K562 (cell line): ENCODE results near the gene CIAPIN1. TPM values are rescaled to one million over a fixed set of nuclear protein-coding genes. Genes with fewer than 3 reads are reported as not detected.

Experiments used
- CTCF ChIP-seq, 3 experiments: IDR thresholded peaks in 2 of 3; conservative IDR thresholded peaks in 1 of 3; 2 replicates each; pipeline ENCODE4 v1.5.1; 2011 to 2012; ENCODE audit warnings: low read length in 3 of 3, mild to moderate bottlenecking in 3 of 3, control low read depth in 2 of 3, improper control_type of control experiment in 1 of 3, inconsistent platforms in 1 of 3, low read depth in 1 of 3, mixed read lengths in 1 of 3, moderate library complexity in 1 of 3; ENCODE audit not compliant: insufficient read depth in 2 of 3
- EP300 ChIP-seq: IDR thresholded peaks from 2 replicates; pipeline ENCODE4 v1.6.1; 2012; ENCODE audit warnings: low read length, improper control_type of control experiment
- FOS ChIP-seq: IDR thresholded peaks from 3 replicates; pipeline ENCODE4 v1.6.1; 2011; ENCODE audit not compliant: insufficient read length; ENCODE audit errors: extremely low read depth
- FOXO4 ChIP-seq: fragments of 450-650 bp; formaldehyde crosslinking; IDR thresholded peaks from 2 replicates; pipeline ENCODE4 v1.4.0; 2020; ENCODE audit warnings: mild to moderate bottlenecking, moderate library complexity
- ILK ChIP-seq: fragments of 450-650 bp; IDR thresholded peaks from 2 replicates; pipeline ENCODE4 v1.6.1; 2016; ENCODE audit warnings: missing genetic modification characterization, low read depth, mild to moderate bottlenecking, missing compliant biosample characterization, moderate library complexity, borderline replicate concordance
- IRF2 ChIP-seq: sonication (generic); formaldehyde crosslinking; IDR thresholded peaks from 2 replicates; pipeline ENCODE4 v1.8.1; 2022; ENCODE audit warnings: mild to moderate bottlenecking, missing genetic modification reagents
- JUNB ChIP-seq: fragments of 450-650 bp; formaldehyde crosslinking; conservative IDR thresholded peaks from 2 replicates; pipeline ENCODE4 v1.4.0; 2020; ENCODE audit warnings: mild to moderate bottlenecking
- JUND ChIP-seq, 2 experiments: IDR thresholded peaks; 2 replicates in 1 of 2; 3 replicates in 1 of 2; pipeline ENCODE4 v1.6.1; 2011; ENCODE audit warnings: borderline replicate concordance in 2 of 2, low read depth in 2 of 2, low read length in 2 of 2, improper control_type of control experiment in 1 of 2, missing biosample characterization in 1 of 2, missing genetic modification characterization in 1 of 2, missing genetic modification reagents in 1 of 2
- KLF16 ChIP-seq: IDR thresholded peaks from 2 replicates; pipeline ENCODE4 v1.6.1; 2016; ENCODE audit warnings: antibody characterized with exemption
- MEF2A ChIP-seq: IDR thresholded peaks from 2 replicates; pipeline ENCODE4 v1.6.1; 2011; ENCODE audit warnings: low read depth, mild to moderate bottlenecking, low read length, moderate library complexity; ENCODE audit not compliant: control insufficient read depth
- MNT ChIP-seq, 2 experiments: fragments of 450-650 bp; conservative IDR thresholded peaks; 2 replicates each; pipeline ENCODE4 v1.6.1; 2017; ENCODE audit warnings: mild to moderate bottlenecking in 2 of 2, moderate library complexity in 2 of 2
- NFYB ChIP-seq: IDR thresholded peaks from 2 replicates; pipeline ENCODE4 v1.6.1; 2011; ENCODE audit warnings: mild to moderate bottlenecking, moderate library complexity; ENCODE audit not compliant: insufficient read length; ENCODE audit errors: extremely low read depth
- NR3C1 ChIP-seq: sonication (generic); formaldehyde crosslinking; IDR thresholded peaks from 2 replicates; pipeline ENCODE4 v1.8.1; 2022; ENCODE audit warnings: missing genetic modification reagents
- NRF1 ChIP-seq, 2 experiments: fragments of 450-650 bp; IDR thresholded peaks in 1 of 2; conservative IDR thresholded peaks in 1 of 2; 2 replicates each; pipeline ENCODE4 v1.6.1; 2014; ENCODE audit warnings: mild to moderate bottlenecking in 2 of 2
- PHB2 ChIP-seq: fragments of 450-650 bp; IDR thresholded peaks from 2 replicates; pipeline ENCODE4 v1.6.1; 2017; ENCODE audit warnings: low read depth
- RBM17 ChIP-seq: fragments of 200-400 bp; formaldehyde crosslinking; IDR thresholded peaks from 2 replicates; pipeline ENCODE4 v1.6.1; 2017; ENCODE audit warnings: low read depth, mild to moderate bottlenecking, low read length, borderline replicate concordance
- RCOR1 ChIP-seq, 2 experiments: IDR thresholded peaks; 2 replicates each; pipeline ENCODE4 v1.6.1; 2012; ENCODE audit warnings: low read depth in 2 of 2, low read length in 2 of 2, borderline replicate concordance in 1 of 2, improper control_type of control experiment in 1 of 2
- SFPQ ChIP-seq: fragments of 200-400 bp; formaldehyde crosslinking; IDR thresholded peaks from 2 replicates; pipeline ENCODE4 v1.6.1; 2017; ENCODE audit warnings: mild to moderate bottlenecking, low read depth, low read length, moderate library complexity
- ZNF583 ChIP-seq: fragments of 250-450 bp; sonication (Bioruptor Pico); IDR thresholded peaks from 2 replicates; pipeline ENCODE4 v1.4.0; 2020
- ZNF668 ChIP-seq: fragments of 250-450 bp; sonication (Bioruptor Pico); IDR thresholded peaks from 2 replicates; pipeline ENCODE4 v1.8.0; 2022; ENCODE audit warnings: mild to moderate bottlenecking, inconsistent platforms
- polyA plus RNA-seq, 8 experiments: library from polyadenylated mRNA; depleted of rRNA in 4 of 8; stranded (reverse) in 5 of 8; unstranded in 3 of 8; fragments of >200 nt; fragmentation: Nextera tagmentation in 2 of 8; fragmentation: Illumina TruSeq in 1 of 8; extraction: Ambion mirVana in 2 of 8; extraction: Trizol in 1 of 8; gene quantifications; 2 replicates each; pipeline versions ENCODE4 v1.2.1 to v1.2.3, GENCODE V29; 2011 to 2014; ENCODE audit warnings: inconsistent platforms in 1 of 8, missing spikeins in 1 of 8
- total RNA-seq, 7 experiments: library from RNA; depleted of rRNA in 6 of 7; stranded (reverse); fragments of >200 nt in 6 of 7; fragmentation: Illumina TruSeq in 2 of 7; extraction: Trizol in 2 of 7; gene quantifications; 2 replicates each; pipeline versions ENCODE4 v1.2.1 to v1.2.3, GENCODE V29; 2011 to 2021; ENCODE audit warnings: low replicate concordance in 1 of 7

Gene CIAPIN1
- total and polyA plus RNA-seq, 9 of the 15 experiments (the other 6 are each of a cell fraction or from before 2014, with no cell fraction given), result 71.8 to 263 (median 95.7) TPM

GRCh38 chr16:57422026-57422944 lies 24.9 kb downstream of the CIAPIN1 start (continued):
- TF ChIP-seq SFPQ (no peak), IRF2 (no peak), NRF1 (conservative IDR thresholded peaks at IDR 0.05 in 1 of 2, IDR thresholded peaks at IDR 0.05 in 1 of 2) (no peak), EP300 (0 out of 2 replicates have a peak, but pooled peaks have one; percentile 8), KLF16 (peak; percentile 66), ZNF583 (CRISPR knock-in tag) (no peak), NFYB (no peak), FOS (no peak), NR3C1 (no peak), JUNB (CRISPR knock-in tag) (no peak), RCOR1 (IDR thresholded peaks at IDR 0.05; ENCODE audit: borderline replicate concordance in 1 of 2, low read depth in 2 of 2, low read length in 2 of 2) (no peak), CTCF (IDR thresholded peaks at IDR 0.05 in 2 of 3, conservative IDR thresholded peaks at IDR 0.05 in 1 of 3; ENCODE audit: insufficient read depth in 2 of 3, low read depth in 1 of 3, low read length in 3 of 3) (peak; percentile 84 to 93 (median 93)), JUND (IDR thresholded peaks at IDR 0.05; ENCODE audit: borderline replicate concordance, low read depth, low read length) (0 out of 2 replicates have a peak, but pooled peaks have one; percentile 13), JUND (tag; IDR thresholded peaks at IDR 0.05; ENCODE audit: borderline replicate concordance, low read depth, low read length) (no peak), ILK (no peak), ZNF668 (CRISPR knock-in tag) (no peak), PHB2 (no peak), FOXO4 (CRISPR knock-in tag) (no peak), RBM17 (no peak), MEF2A (no peak), MNT (conservative IDR thresholded peaks at IDR 0.05) (no peak)
